ENCODE data around the gene DCAF10.

- TF ChIP-seq CTCF (optimal IDR thresholded peaks at IDR 0.05 in 1 of 3, IDR thresholded peaks at IDR 0.05 in 1 of 3, conservative IDR thresholded peaks at IDR 0.05 in 1 of 3; ENCODE audit: extremely low read depth in 1 of 3, insufficient read depth in 2 of 3, low read length in 3 of 3): no peak
- no peak for TF ChIP-seq EZH2 (IDR thresholded peaks at IDR 0.05; ENCODE audit: low read length)
Observed at GRCh38 chr9:37905131-37905505, 104.5 kb downstream of the DCAF10 start.

Data from keratinocyte (primary cell).